Measurements from ENCODE around the gene TRIM62.

GRCh38 chr1:33183306-33183705 is 1.5 kb upstream of the TRIM62 start:
- TF ChIP-seq POLR2AphosphoS5 (IDR thresholded peaks at IDR 0.05; ENCODE audit: low read depth, low read length) (no peak), POLR2A (IDR thresholded peaks at IDR 0.05; ENCODE audit: low read depth, low read length) (no peak), TAF1 (IDR thresholded peaks at IDR 0.05; ENCODE audit: low read depth, low read length) (no peak), POU2F2 (IDR thresholded peaks at IDR 0.05; ENCODE audit: low read depth, low read length) (no peak), PAX5 (IDR thresholded peaks at IDR 0.05; ENCODE audit: insufficient read depth, low read length, severe bottlenecking) (no peak)

Data from GM12891 (cell line).